HG02981 (cell line): Measurements from ENCODE around the gene DOK4.

Experiments used
- ATAC-seq: cut with Tn5 transposase; IDR thresholded peaks from one replicate; pipeline ENCODE4 v1.9.1; 2021; ENCODE audit warnings: mild to moderate bottlenecking, moderate library complexity; ENCODE audit not compliant: unreplicated experiment

The DOK4 gene

GRCh38 chr16:57485916-57486857 is at the start of gene DOK4:
DOK4 (minus strand) TSS chr16:57486493; CDS start chr16:57479507, 6,986 bp downstream.
- ATAC-seq, result peak; percentile 75

- ATAC-seq, result peak; percentile 58
These were observed 49.5 kb upstream of the DOK4 start for GRCh38 chr16:57535680-57536305.

GRCh38 chr16:57534881-57535658 is 48.8 kb upstream of the DOK4 start:
- ATAC-seq, result no peak

GRCh38 chr16:57534337-57534880 is 48.1 kb upstream of the DOK4 start:
- no peak for ATAC-seq

GRCh38 chr16:57533431-57534336 is 47.4 kb upstream of the DOK4 start:
- ATAC-seq, result no peak

GRCh38 chr16:57532266-57532625 is 46.0 kb upstream of the DOK4 start:
- ATAC-seq, result no peak

GRCh38 chr16:57531635-57532265 is 45.5 kb upstream of the DOK4 start:
- no peak for ATAC-seq

- ATAC-seq, result no peak
These were observed 44.9 kb upstream of the DOK4 start for GRCh38 chr16:57531253-57531575.

GRCh38 chr16:57530522-57531252 is 44.4 kb upstream of the DOK4 start:
- ATAC-seq, result no peak

GRCh38 chr16:57530104-57530521 is 43.8 kb upstream of the DOK4 start:
- peak; percentile 63 for ATAC-seq

- ATAC-seq, result peak; percentile 5
These were observed 43.3 kb upstream of the DOK4 start for GRCh38 chr16:57529391-57530103.

GRCh38 chr16:57528499-57529390 is 42.5 kb upstream of the DOK4 start:
- ATAC-seq, result no peak

- no peak for ATAC-seq
These were observed 41.5 kb upstream of the DOK4 start for GRCh38 chr16:57527610-57528360.

GRCh38 chr16:57527027-57527426 is 40.7 kb upstream of the DOK4 start:
- ATAC-seq, result no peak

GRCh38 chr16:57526498-57526897 is 40.2 kb upstream of the DOK4 start:
- ATAC-seq, result no peak

GRCh38 chr16:57525761-57526160 is 39.5 kb upstream of the DOK4 start:
- ATAC-seq, result no peak

GRCh38 chr16:57522960-57523359 is 36.7 kb upstream of the DOK4 start:
- no peak for ATAC-seq
